ENCODE data around the gene AP1S1.
"Not testable (repeated sequence)": the region's sequence is repeated elsewhere in the genome, so short reads cannot be mapped to it uniquely, and the experiment has no call there.

The AP1S1 gene

DNA sequence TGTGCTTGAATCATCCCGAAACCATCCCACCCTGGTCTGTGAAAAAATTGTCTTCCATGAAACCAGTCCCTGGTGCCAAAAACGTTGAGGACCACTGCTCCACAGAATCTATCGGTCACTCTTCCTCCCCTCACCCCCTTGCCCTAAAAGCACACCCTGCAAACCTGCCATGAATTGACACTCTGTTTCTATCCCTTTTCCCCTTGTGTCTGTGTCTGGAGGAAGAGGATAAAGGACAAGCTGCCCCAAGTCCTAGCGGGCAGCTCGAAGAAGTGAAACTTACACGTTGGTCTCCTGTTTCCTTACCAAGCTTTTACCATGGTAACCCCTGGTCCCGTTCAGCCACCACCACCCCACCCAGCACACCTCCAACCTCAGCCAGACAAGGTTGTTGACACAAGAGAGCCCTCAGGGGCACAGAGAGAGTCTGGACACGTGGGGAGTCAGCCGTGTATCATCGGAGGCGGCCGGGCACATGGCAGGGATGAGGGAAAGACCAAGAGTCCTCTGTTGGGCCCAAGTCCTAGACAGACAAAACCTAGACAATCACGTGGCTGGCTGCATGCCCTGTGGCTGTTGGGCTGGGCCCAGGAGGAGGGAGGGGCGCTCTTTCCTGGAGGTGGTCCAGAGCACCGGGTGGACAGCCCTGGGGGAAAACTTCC, 28.2 kb upstream of the AP1S1 start:
- no peak for DNase-seq

DNA sequence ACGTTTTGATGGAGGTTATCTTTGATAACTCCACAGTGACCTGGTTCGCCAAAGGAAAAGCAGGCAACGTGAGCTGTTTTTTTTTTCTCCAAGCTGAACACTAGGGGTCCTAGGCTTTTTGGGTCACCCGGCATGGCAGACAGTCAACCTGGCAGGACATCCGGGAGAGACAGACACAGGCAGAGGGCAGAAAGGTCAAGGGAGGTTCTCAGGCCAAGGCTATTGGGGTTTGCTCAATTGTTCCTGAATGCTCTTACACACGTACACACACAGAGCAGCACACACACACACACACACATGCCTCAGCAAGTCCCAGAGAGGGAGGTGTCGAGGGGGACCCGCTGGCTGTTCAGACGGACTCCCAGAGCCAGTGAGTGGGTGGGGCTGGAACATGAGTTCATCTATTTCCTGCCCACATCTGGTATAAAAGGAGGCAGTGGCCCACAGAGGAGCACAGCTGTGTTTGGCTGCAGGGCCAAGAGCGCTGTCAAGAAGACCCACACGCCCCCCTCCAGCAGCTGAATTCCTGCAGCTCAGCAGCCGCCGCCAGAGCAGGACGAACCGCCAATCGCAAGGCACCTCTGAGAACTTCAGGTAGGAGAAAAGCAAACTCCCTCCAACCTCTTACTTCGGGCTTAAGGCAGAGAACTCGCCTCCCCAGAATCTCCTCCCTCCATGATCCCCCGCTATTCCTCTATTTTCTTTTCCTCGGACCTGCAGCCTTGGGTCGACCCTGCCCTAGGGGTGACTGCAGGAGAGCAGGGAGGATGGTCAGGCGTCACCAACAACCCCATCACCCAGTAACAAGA, 27.4 kb upstream of the AP1S1 start, which contains the start of gene SERPINE1:
Gene SERPINE1 (plus strand): TSS at position 454 of the 809 bp plus-strand sequence. CDS start 1,290 bp downstream, outside the sequence.
- DNase-seq = no peak

DNA sequence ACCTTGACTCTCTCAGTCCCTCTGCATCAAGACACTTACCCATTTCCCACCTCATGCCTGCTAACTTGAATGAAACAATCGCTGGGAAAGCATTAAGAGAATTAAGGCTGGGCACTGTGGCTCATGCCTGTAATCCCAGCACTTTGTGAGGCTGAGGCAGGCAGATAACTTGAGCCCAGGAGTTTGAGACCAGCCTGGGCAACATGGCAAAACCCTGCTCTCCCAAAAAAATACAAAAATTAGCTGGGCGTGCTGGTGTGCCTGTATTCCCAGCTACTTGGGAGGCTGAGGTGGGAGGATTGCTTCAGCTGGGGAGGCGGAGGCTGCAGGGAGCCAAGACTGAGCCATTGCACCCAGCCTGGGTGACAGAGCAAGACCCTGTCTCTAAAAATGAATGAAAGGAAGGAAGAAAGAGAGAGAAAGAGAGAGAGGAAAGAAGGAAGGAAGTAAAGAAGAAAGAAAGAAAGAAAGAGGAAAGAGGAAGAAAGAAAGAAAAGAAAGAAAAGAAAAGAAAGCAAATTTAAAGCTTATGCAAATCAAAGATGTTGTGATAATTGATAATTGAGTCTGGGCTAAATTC, 26.7 kb upstream of the AP1S1 start:
- DNase-seq = no peak

DNA sequence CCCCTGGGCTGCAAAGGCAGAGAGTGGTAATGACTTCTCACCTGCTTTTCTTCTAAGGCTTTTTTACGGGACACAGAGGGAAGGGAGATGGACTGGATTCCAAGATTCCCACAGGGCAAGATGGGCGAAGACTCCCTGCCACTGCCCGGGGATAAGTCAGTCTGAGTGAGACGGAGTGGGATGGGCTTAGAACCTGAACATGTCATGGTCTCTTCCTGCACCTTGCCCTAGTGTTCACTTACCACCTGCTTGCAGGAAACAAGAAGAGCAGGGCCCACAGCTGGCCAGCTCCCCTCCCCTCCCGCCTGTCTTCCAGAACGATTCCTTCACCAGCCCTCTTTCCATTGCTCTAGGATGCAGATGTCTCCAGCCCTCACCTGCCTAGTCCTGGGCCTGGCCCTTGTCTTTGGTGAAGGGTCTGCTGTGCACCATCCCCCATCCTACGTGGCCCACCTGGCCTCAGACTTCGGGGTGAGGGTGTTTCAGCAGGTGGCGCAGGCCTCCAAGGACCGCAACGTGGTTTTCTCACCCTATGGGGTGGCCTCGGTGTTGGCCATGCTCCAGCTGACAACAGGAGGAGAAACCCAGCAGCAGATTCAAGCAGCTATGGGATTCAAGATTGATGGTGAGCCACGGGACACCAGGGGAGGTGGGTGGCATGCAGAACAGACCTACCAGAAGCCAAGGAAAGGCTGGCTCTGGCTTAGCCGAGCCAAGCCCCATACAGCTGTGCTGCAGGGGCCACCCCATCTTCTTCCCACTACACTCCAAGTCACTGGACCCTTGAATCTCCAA, 26.0 kb upstream of the AP1S1 start:
- no peak for DNase-seq

DNA sequence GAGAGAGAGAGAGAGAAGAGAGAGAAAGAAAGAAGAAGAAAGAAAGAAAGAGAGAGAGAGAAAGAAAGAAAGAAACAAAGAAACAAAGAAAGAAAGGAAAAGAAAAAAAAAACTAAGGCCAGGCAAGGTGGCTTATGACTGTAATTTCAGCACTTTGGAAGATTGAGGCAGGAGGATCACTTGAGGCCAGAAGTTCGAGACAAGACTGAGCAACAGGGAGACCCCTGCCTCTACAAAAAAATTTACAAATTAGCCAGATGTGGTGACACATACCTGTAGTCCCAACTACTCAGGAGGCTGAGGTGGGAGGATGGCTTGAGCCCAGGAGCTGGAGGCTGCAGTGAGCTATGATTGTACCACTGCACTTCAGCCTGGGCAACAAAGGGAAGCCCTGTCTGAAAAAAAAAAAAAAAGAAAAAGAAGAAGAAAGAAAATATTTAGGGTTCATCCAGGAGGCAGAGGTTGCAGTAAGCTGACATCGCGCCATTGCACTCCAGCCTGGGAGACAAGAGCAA, 24.6 kb upstream of the AP1S1 start:
- no peak for DNase-seq

DNA sequence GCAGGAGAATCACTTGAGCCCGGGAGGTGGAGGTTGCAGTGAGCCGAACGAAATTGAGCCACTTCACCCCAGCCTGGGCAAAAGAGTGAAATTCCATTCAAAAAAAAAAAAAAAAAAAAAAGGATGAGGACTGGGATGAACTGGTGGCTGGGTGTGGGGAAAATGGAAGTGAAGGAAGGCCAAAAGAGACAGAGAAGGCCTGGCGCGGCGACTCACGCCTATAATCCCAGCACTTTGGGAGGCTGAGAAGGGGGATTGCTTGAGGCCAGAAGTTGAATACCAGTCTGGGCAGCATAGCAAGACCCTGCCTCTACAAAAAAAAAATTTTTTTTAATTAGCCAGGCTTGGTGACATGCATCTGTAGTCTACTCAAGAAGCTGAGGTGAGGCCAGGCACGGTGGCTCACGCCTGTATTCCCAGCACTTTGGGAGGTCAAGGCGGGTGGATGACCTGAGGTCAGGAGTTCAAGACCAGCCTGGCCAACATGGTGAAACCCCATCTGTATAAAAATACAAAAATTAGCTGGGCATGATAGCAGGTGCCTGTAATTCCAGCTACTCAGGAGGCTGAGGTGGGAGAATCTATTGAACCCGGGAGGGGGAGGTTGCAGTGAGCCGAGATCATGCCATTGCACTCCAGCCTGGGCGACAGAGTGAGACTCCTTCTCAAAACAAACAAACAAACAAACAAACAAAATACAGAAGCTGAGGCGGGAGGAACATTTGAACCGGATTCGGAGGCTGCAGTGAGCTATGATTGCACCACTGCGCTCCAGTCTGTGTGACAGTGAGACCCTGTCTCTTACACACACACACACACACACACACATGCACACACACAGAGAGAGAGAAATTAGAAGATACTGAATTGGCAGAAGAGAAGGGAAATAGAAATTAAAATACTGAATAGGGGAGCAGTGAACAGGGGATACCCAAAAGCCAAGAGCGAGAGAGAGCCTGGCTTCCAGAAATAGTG, 21.4 kb upstream of the AP1S1 start:
- DNase-seq = not testable (repeated sequence)

DNA sequence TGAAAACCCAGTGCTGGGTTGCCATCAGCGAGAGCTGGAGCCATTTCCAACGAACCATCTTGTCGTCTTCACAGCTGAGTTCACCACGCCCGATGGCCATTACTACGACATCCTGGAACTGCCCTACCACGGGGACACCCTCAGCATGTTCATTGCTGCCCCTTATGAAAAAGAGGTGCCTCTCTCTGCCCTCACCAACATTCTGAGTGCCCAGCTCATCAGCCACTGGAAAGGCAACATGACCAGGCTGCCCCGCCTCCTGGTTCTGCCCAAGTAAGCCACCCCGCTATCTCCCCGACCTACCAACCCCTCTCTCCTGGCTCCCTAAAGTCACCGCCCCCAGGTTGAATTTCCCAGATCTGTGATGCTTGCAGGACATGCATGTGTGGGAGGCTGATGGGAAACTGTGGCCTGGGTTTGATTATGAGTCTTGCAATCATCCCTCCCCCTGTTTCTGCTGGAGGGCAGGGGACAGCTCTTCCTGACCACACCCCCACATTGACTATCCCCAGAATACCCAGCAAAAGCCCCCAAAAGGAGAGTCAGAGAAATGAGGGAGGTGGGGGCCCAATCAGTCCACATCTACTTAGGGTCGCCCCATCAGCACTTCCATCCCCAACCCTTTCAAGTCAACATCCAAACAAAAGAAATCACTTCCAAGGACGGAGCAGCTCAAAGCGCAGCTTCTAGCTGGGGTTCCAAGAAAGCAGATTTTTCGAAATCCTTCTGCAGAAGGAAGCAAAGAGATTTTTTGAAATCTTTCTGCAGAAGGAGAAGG, 20.5 kb upstream of the AP1S1 start:
- DNase-seq = no peak

DNA sequence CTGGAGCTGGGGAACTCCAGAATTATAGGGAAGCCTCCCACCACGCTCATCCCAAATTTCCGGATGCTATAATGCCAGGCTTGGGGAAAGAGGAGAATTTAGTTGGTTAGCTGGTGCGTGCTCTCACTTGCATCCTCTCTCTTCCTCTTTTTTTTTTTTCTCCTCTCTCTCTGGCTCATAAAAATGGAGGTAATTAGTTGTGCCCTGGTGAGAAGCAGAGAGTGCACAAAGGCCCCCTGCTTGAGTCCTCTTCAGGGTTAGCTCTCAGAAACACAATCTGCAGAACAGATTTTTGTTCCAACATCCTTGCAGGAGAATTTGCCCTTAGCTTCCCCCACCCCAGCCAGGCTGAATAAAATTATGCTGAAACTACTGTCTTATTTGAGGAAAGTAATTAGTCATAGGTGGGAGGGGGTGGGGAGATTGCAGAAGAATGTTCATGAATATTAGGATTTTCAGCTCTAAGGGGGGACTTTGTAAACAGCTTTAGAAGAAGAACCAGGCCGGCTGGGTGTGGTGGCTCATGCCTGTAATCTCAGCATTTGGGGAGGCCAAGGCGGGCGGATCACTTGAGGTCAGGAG, 19.8 kb upstream of the AP1S1 start:
- DNase-seq = no peak

DNA sequence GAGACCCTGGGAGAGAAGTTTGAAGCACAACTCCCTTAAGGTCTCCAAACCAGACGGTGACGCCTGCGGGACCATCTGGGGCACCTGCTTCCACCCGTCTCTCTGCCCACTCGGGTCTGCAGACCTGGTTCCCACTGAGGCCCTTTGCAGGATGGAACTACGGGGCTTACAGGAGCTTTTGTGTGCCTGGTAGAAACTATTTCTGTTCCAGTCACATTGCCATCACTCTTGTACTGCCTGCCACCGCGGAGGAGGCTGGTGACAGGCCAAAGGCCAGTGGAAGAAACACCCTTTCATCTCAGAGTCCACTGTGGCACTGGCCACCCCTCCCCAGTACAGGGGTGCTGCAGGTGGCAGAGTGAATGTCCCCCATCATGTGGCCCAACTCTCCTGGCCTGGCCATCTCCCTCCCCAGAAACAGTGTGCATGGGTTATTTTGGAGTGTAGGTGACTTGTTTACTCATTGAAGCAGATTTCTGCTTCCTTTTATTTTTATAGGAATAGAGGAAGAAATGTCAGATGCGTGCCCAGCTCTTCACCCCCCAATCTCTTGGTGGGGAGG, 16.5 kb upstream of the AP1S1 start:
- DNase-seq = no peak

DNA sequence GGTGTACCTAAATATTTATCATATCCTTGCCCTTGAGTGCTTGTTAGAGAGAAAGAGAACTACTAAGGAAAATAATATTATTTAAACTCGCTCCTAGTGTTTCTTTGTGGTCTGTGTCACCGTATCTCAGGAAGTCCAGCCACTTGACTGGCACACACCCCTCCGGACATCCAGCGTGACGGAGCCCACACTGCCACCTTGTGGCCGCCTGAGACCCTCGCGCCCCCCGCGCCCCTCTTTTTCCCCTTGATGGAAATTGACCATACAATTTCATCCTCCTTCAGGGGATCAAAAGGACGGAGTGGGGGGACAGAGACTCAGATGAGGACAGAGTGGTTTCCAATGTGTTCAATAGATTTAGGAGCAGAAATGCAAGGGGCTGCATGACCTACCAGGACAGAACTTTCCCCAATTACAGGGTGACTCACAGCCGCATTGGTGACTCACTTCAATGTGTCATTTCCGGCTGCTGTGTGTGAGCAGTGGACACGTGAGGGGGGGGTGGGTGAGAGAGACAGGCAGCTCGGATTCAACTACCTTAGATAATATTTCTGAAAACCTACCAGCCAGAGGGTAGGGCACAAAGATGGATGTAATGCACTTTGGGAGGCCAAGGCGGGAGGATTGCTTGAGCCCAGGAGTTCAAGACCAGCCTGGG, 15.9 kb upstream of the AP1S1 start:
- no peak for DNase-seq

DNA sequence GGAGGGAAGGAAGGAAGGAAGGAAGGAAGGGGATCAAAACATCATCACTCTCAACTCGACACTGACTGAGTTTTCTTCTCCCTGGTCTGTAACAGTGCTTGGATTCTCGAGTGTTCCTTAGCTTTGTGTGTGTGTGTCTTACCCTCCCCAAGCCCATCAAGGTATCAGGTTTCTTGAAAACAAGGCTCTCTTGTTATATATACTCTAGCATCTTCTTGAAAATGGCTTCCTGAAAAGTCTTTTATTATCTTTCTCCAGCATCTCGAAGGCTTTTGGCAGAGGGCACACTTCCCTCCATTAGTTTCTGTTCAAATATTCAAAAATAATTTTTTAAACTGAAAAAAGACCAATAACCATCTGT, 14.0 kb upstream of the AP1S1 start:
- DNase-seq = no peak

DNA sequence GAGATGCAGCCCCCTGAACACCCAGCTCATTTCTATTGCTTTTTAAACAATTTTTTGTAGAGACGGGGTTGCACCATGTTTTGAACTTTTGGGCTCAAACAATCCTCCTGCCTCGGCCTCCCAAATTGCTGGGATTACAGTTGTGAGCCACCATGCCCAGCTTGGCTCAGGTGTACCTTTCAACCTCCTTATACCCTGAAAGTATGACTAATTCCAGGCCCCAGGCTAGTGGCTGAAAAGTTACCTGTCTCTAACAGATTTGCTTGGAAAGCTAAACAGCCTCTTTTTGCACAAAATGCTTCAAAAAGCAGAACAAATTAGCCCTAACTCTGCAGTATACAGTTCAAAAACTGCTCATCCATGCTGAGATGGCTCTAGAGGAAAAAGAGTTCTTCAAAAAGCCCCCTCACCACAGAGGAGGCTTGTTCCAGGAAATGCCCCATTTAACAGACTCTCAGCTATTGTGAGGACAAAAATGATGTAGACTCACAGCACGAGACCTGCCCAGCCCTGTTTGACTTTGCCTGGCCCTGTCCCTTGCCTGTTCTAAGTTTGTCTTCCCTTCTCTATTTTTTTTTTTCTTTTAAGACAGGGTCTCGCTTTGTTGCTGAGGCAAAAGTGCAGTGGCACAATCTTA, 13.4 kb upstream of the AP1S1 start:
- no peak for DNase-seq

DNA sequence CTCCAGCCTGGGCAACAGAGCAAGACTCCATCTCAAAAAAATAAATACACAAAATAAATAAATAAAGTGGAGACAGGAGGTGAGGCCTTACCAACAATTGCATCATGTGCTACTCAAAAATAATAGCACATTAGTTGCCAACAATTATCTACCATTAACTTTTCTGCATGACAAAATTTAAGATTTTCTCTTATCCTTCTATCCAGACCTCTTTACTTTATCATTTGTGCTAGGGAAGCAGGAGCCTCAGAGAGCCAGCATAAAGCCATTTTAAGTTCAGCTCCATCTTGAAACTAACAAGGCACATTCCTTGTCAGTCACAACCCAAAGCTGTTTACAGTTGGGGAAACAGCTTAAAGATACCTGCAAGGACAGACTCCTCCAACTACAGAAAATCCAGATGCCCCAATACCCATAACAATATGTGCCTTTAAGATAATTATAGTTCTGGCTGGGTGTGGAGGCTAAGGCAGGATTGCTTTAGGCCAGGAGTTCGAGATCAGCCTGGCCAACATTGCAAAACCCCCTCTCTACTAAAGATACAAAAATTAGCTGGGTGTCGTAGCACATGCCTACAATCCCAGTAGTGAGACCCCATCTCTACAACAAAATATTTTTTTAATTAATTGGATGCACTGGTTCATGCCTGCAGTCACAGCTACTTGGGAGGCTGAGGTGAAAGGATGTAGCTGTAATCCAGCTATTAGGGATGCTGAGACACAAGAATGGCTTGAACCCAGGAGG, 2.2 kb upstream of the AP1S1 start:
- no peak for DNase-seq

DNA sequence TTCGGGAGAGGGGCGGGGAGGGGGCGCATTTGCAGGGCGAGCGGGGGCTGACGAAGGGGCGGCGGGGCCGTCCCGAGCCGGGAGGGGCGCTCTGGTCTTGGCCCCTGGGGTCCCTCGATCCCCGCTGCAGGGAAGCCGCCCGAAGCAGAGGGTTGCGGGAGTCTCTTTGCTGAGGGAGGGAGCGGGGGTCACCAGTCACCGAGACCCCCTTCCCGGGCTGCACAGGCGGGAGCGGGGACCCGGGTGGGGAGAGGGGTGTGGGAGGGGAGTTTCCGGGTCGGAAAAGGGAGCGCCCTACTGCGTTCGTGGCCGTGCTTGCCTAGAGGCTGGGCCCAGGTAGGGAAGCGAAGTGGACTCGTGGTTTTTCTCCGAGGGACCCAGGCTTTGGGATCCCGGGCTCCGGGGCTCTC, 422 bp downstream of the AP1S1 start:
- no peak for DNase-seq

DNA sequence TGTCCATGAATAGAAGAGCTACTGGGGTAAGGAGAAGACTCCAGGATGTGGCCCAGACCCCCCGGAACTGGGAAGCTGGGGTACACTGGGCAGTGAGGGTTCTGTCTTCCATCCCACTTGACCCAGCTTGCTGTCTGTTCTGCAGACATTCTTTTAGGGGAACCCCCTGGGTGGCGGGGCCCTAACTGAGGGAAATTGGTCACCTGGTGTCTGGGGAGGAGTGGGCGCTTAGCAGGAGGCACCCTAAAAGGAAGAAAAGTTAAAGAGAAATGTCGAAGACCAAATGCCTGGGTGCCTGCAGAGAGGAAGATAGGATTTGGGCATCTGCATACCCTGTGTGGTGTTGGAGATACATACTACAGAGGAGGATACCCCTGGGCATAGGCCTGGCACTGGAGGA, 1.0 kb downstream of the AP1S1 start:
- no peak for DNase-seq

DNA sequence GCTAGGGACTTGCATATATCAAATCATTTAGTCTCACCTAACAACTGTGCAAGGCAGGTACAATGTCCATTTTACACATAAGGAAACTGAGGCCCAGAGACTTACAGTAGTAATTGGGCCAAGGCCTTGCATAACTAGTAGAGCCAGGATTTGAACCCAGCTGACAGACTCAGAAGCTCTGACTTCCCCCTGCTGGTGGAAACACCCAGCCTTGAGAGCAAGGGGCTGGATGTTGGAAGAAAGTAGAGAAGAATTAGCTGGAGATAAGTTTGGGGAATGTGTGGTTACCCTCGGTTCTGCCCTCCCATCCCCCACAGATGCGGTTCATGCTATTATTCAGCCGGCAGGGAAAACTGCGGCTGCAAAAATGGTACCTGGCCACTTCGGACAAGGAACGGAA, 2.0 kb downstream of the AP1S1 start:
- DNase-seq = no peak

DNA sequence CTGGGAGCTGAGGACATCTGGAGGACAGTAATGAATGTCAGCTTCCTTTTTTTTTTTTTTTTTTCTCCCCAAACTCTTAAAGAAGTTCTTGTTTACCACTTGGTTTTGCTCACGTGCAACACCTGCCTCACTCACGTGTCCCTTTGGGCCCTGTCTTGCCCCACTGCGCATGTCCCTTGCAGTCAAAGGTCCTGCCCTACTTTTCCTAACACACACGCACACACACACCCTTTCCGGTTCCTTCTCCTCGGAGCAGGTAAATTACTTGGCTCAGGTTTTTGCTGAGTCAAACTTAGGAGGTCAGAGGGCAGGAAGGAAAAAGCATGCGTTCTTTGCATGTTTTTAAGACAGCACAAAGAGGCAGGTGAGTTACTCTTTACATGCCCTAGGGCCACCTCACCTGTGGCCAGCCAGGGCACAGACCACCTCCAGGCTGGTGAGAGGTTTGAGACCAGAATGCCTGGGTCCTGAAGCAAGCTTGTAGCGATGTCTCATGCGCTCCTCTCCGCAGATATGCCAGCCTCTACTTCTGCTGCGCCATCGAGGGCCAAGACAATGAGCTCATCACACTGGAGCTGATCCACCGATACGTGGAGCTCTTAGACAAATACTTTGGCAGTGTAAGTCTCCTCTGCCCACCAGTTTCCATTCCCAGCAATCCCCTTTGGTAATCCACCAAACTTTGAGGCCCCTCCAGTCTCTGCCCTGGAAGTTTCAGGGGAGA, 2.8 kb downstream of the AP1S1 start:
- DNase-seq = no peak
